ENCODE data around the gene VPS37C.
"Not testable (repeated sequence)": the region's sequence is repeated elsewhere in the genome, so short reads cannot be mapped to it uniquely, and the experiment has no call there.

VPS37C gene

DNA sequence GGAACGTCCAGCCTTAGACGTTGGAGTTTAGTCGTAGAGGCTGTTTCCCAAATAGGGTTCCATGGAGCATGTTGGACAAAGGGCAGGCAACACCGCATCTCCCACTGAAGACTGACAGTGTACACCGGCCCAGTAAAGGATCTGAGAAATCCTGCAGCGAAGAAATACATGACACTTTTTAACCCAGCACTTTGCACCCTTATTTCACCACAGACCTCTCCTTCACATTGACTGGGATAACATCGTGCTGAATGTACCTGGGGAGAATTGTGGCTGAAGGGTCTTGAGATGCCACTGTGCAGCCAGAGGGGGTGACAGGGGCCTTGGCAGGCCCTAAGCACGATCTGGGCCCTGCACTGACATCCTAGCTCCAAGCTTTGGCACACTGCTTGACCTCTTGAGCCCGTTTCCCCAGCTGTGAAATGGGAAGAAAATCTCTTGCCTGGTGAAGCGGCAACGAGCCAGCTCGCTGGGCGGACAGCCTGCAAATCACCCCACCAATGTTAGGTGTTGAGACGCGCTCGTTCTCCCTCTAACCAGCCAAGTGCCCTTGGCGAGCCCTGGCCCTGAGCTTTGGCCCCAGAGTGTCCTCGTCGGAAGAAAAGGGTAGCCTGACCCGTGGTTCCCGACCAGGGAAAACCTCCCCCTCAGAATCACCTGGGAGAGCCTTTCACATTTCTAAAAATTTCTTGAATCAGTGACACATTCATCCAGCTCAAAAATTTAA lies 45.6 kb downstream of the VPS37C start:
- no peak for DNase-seq

DNA sequence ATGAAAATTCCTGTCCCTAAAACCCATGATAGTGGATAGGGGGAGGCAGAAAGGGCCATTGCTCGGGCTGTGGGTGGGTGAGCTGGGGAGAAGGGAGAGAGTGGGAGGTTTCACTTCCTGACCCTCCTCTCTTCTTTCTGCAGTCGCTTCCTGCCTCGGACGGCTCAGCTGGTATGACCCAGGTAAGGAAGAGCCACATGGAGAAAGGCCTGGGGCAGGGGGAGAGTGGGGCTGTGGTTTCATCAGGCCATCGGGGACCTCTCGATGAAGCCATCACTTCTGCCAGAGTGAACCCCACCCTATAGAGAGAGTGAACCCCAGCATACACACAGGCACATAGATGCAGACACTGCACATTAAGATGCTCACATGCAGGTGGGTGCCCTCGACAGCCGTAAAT lies 46.3 kb downstream of the VPS37C start:
- DNase-seq = no peak

DNA sequence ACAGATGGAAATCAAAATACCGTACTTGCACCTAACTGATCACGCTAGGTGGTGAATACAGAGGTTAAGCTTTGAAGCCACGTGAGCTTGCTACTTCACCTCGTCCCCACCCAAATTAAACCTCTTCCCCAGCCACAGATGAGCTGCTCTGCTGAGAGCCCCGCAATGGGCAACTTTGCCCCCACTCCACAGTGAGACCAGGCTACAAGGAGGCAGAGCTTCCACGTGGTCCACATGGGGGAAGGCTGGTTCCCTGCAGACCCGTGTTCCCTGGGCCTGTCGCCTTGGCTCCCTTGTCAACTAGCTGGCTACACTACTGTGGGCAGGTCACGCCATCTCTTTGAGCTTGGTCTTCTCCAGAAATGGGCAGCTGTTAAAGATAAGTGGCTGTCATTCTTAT lies 48.0 kb downstream of the VPS37C start:
- no peak for DNase-seq

DNA sequence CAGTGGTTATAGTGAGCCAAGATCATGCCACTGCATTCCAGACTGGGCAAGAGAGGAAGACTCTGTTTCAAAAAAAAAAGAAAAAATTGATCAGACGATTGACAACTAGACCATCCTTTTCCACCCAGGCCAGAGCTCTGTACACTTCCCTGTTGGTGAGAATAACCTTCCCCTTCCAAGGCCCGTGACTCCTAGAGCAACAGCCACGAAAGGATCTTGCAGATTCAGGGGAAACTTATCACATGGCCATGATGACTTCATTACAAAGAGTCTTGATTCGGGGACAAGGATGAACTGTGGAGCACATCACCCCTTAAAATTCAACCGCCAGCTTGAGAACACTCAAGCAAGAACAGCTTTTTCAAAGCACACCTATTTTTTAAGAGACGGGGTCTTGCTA lies 48.7 kb downstream of the VPS37C start:
- DNase-seq = no peak

DNA sequence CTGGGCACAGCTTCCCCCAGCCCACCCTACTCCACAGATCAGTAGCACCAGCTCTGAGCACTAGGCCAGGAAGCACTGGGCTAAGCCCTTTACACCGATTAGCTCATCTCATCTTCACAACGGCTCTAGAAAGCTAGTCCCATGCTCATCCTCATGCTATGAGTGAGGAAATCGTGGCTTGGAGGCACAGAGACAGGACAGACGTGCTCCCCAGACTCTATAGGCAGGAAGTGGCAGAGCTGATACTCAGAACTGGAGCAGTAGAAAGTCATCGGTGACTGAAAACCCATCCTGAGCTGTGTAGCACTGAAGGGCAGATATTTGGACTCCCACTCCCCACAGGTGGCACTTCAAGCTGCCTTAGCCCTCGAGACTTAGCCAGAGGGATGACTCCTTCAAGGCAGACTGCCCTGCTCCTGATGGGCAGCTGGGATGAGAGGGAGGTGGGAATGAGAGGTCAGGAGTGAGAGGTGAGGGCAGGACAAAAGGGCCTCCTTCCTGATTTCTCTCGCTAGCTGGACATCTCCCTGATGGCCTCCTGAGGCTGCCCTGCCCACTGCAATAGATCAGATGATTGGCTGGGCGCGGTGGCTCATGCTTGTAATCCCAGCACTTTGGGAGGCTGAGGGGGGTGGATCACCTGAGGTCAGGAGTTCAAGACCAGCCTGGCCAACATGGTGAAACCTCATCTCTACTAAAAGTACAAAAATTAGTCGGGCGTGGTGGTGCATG lies 49.3 kb downstream of the VPS37C start:
- DNase-seq = no peak

DNA sequence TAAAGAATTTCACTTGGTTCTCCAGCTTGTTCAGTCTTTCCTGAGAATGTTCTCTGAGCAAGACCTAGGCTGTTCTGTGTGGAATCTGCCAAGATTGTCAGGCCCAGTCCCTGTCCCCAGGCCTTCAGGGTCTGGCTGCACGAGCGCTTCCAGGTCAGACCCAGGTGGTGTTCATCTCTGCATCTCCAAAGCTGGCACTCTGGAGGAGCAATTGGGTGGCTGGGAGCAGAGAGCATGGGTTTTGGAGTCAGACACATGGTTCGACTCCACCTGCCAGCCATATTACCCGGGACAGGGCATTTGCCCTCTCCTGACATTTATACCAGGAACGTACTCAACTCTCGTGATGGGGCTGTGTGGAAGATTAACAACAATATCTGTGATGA lies 50.2 kb downstream of the VPS37C start:
- DNase-seq = no peak

DNA sequence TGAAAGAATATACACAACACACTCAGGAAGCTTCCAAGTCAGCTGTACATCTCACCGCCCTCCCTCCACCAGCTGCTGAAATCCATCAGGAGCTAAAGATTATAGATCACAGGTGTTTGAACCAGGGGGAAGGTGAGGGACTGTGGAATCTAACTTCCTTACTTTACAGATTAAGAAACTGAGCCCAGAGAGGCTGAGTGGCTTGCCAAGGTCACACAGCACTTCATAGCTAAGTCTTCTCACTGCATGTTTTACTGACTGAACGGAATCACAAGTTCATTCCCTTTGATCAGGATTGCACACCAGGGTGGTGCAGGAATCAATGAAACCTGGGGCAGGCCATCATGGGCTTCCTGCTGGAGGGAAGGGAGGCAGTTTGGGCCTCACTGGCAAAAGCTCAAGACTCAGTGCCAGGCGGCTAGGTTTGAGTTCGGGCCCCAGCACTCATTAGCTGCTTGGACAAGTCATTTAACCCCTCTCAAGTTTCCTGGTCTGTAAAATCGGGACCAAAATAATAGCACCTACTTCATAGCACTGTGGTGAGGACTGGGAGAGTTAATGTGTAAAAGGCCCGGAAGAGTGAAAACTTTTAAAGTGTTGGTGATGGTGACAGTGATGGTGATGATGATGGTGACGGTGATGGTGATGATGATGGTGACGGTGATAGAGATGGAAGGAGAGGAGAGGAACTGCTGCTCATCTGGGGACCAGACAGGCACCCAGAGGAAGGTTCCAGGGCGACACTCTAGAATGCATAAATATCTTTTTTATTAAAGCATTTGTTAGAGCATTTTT lies 50.8 kb downstream of the VPS37C start:
- DNase-seq = no peak

DNA sequence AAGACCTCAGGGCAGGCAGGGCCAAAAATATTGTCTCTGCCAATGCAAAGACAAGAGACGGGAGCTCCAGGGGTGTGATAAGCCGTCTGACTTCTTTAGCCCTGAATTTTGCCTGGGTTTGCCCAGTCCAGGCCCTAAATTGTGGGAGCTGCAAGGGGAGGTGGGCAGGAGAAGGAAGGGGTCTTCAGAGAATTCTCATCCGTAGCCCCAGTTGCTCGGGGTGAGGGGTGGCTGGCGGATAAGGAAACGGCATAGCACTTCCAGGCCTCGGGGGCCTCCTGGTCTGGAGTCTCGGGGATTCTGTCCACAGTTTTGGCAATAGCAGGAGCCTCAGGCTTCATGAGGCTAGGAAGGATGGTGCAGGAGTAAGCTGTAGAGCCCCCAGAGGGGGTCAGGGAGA lies 51.6 kb downstream of the VPS37C start:
- DNase-seq = no peak

DNA sequence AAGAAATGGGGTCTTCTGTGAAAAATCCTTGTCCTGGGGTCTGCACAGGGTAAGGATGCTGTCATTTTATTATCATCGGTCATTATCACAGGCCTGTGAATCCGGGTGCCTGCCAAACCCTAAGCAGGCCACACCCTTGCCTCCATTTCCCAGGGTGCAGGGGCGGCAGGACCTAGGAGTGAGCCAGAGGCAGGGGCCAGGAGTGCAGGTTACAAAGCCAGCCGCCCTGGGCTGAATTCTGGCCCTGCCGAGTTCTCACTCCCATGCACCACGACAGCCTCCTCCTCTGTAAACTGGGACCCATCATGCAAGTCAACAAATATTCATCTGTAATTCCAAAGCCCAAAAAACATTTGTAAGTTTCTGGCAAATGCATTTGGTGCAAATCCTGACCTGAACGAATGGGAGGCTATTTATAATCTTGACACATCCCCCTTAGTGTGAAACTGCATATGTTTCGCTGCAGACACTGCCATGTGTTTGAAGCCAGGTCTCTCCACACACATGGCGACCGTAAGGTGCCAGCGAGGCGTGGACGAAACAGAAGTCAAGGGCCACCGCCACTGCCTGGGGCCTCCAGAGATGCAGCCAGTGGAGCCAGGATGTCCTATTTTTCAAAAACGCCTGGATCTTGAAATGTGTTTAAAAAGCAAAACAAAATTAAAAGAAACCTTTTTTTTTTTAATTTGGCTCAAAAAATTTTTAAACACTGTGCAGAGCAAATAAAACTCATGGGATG lies 52.2 kb downstream of the VPS37C start:
- no peak for DNase-seq

DNA sequence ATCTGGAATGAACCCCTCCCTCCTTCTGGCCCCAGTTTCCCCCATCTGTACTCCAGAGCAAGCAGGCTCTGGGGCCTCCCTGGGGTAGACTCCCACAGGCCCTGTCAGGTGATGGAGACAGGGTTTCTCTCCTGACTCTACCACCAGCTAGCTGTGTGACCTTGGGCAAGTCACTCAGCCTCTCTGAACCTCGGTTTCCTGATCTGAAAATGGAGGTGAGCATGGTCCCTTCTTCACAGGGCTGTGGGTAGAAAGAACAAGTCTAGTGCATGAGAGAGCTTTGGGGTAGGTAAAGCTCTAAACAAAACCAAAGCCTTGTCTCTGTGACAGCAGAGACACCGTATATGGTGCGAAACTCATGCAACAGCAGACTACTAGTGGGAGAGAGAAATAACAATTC lies 53.3 kb downstream of the VPS37C start:
- DNase-seq = no peak

DNA sequence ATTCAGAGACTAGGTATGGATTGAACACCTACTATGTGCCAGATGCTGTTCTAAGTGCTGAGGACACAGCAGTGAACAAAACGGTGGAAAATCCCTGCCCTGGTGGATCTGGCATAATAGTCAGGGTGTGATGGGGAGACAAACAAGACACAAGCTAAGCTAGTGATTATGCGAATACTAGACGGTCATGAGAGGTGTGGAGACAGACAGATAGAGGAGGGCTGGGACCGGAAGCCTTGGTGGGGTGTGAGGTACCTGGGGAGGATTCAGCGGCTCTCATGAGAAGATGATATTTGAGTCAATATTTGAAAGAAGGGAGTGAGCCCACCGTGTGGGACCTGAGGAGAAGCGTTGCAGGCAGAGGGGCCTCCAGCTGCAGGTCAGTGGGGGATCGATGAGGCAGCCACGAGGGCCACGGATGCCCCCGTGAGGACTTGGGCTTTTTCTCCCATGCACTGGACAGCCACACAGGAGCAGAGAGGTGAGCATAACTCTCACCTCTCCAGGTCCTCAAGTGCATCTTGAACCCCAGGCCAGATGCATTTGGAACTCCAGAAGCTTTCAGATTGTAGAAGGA lies 54.2 kb downstream of the VPS37C start:
- DNase-seq = no peak

DNA sequence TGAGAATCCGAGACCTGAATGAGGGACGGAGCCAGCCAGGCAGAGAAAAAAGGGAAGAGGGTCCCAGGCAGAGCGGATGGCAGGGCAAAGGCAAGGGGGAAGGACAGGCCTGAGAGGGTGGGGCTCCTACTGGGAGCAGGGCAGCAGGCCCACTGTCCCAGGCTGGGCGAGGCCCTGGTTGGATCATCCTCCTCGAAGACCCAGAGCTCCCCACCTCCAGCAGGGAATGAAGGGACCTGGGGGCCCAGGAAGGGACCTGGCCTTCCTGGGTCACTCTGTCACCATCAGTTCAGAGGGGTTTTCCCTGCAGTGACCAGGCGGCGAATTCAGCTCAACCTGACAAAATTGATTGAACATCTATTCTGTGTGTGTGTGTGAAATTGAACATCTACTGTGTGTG lies 54.9 kb downstream of the VPS37C start:
- DNase-seq = no peak

DNA sequence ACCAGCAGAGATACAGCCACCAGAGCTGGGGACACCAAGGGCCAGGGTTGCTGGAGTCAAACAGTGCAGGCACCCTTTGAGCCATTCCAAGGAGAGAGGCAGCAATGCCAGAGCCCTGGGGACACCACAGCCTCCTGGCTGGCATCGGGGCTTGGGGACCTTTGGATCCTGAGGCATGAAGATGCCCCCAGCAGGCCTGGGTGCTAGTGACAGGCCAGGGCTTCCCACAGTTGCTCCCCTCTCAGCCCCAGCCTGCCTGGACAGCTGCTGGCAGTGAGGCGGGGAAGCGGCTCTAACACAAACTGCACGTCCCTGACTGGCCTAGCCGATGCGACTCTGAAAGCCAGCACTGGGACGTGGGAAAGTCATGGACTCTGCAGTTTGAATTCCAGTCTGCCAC lies 56.3 kb downstream of the VPS37C start:
- DNase-seq = no peak

DNA sequence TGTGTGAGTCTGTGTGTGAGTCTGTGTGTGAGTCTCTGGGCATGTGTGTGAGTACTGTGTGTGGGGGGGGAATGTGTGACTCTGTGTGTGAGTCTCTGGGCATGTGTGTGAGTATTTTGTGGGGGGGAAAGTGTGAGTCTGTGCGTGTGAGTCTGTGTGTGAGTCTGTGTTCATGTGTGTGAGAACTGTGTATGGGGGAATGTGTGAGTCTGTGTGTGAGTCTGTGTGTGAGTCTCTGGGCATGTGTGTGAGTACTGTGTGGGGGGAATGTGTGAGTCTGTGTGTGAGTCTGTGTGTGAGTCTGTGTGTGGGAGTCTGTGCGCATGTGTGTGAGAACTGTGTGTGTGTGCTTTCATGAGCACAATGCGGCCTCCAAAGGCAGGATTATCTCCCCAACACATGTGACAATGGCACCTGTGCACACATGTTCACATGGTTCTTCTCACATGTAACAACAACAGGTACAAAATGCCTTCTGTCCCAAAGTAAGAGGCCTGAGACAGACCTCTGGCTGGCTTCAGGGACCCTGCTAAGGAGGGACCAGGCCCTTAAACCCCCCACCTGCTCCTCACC lies 57.3 kb downstream of the VPS37C start:
- DNase-seq = no peak

DNA sequence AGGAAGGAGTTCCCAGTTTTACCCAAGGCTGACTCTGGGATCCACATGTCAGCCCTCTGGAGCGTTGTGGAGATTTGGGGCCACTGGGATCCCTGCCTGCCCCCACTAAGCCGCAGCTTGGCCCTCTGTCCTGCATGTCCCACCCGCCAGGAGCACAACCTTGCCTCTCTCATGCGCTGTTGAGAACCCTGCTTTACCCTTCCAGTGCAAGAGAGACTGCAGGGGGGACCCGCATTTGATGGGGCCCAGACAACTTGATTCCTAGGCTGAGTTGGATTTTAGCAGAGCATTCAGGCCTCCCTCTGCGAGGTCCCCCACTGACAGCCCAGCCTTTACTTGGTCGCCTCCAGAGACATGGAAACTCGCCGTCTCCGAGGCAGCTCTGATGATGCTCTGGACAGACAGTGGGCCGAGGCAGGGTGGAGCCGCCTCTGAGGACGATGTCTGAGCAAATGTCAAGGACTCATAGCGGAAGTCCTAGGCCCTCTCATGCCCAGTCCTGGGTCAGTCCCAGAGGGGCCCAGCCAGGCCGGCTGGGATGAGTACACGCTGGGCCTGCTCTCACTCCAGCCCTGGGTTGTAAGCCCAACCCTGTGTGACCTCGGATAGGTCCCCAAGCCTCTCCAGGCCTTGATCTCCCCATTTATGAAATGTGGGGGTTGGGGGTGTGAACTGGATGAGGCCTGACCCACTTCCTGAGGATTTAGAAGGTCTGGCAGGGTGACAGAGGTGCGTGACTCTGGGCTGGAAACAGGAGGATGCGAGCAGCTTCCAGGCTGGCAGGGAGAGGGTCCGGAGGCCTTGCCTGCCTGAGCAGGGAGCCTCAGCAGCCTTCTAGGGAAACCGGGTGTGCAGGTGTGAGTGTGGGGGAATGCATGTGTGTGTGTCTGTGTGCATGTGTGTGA lies 58.3 kb downstream of the VPS37C start:
- no peak for DNase-seq

DNA sequence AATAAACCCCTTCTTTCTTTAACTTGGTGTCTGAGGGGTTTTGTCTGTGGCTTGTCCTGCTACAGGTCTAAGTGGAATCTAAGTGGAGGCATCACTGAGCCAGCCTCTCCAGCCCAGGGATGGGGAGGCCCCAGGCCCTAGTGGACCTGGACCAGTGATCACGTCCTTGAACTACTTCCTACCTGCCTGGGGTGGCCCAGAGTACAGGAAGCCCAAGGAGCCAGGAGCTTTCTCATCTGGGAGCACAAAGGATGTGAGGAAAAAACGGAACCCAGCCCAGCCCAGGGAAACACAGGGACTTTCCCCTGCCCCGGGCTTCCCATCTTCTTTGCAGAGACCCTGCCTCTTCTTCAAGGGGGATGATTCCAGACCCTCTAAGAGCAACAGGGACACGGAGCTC lies 62.4 kb downstream of the VPS37C start:
- no peak for DNase-seq

DNA sequence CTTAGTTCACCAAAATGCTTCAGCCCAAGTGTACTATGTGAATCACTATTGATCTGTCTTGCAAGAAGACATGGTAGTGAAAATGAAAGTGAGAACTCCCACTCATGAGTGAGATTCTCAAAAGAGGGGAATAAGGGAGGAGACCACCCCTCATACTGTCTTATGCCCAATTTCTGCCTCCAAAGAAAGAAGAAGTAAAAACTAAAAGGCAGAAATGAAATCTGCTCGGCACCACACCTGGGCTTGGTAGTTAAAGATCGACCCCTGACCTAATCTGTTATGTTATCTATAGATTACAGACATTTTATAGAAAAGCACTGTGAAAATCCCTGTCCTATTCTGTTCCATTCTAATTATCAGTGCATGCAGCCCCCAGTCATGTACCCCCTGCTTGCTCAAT lies 63.0 kb downstream of the VPS37C start:
- not testable (repeated sequence) for DNase-seq

DNA sequence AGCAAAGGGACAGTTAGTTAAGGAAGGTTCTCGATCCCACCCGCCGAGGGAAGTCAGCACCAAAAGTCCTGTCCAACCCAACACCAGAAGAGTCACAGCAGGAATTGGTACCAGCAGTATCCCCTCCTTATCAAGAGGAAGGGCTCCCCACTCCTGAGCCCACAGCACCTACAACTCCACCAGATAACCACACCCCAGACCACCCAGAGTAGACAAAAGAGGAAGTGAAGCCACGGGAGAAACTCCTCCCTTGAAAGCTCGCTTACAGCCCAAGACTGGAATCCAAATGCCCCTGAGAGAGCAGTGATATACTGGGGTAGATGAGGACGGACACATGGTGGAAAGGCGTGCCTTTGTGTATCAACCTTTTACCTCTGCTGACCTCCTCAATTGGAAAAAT lies 66.2 kb downstream of the VPS37C start:
- no peak for DNase-seq

DNA sequence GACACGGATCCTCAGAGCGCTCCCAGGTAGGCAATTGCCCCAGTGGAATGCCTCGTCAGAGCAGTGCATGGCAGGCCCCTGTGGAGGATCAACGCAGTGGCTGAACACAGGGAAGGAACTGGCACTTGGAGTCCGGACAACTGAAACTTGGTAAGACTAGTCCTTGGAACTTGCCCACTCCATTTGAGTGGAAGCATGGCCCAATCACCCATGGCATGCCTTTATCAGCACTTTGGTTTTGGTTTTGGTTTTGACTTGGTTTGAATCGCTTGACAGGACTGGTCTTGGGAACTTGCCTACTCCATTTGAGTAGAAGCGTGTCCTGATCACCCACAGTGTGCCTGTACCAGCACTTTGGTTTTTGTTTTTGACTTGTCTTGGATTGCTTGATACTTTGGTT lies 67.1 kb downstream of the VPS37C start:
- DNase-seq = not testable (repeated sequence)

DNA sequence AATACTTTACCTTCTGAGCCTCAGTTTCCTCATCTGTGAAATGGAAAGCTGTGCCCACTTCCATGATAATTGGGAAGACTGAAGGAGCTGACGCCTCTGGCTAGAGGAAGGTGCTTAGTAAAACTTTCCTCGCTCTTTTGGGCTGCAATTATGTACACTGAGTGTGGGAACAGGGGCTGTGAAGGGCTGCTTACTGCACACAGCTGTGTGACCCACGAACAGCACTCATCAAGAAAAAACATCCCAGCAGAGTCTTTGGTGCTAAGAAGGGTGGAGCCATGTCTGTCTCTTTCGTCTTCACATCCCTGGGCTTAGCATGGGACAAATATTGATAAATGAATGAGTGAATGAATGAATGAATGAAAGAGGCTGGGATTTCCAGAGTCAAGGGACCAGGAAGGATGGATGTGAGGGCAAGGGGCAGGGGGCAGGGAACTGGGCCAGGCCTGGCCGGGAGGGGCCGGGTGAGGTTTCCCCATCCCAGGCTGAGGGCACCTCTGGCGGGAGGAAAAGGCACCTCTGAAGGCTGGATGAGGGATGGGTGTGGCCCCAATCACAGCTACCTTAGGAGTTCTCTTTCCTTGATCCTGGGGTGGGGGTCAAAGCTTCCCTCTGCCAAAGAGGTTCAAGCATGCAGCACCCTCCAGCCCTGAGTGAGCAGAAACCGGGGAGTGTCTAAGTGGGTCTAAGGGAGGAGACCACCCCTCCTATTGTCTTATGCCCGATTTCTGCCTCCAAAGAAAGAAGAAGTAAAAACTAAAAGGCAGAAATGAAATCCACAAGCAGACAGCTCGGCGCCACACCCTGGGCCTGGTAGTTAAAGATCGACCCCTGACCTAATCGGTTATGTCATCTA lies 68.1 kb downstream of the VPS37C start:
- DNase-seq = no peak

Measured in NCI-H187 treated with DMSO at 0.1 percent for 48 hours (cell line).